Measurements from ENCODE around the gene UACA. TPM values are rescaled to one million over a fixed set of nuclear protein-coding genes. Genes with fewer than 3 reads are reported as not detected.

Gene UACA
- total and polyA plus RNA-seq, 9 of the 15 experiments (the other 6 are each of a cell fraction or from before 2014, with no cell fraction given) = 0.06 to 0.33 (median 0.15) TPM; not detected in 5

DNA sequence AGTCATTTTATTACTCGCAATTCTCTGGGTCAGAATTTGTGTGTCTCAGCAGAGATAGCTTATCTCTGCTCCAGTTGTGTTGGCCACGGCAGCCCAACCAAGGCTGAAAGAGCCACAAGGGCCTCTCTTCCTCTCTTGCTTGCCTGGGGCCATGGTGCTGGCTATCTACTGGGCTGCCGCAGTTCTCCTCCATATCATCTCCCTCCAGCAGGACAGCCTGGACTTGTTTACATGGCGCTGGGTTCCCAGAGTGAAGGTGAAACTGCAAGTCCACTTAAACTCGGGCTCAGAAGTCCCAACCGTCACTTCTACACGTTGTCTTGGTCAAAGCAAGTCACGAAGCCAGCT lies 134.8 kb downstream of the UACA start:
- peak; percentile 88 for ATAC-seq
- Histone ChIP-seq H3K27me3 (ENCODE audit: control insufficient read depth in 2 of 2, insufficient read depth in 2 of 2, low read length in 2 of 2) (peaks cover 0 to 28% of the 10 kb centered on the region in 2 experiments; a peak in 4 of 5 replicates), H3K36me3 (ENCODE audit: control insufficient read depth, insufficient read depth, low read length) (no peaks in the 10 kb centered on the region), H4K20me1 (replicated peaks; ENCODE audit: control insufficient read depth, insufficient read depth, low read length) (no peaks in the 10 kb centered on the region), H3K27ac (ENCODE audit: extremely low read depth, low read depth, low read length) (no peak overlapping the region), H3K4me1 (replicated peaks in 1 of 2; ENCODE audit: control insufficient read depth in 2 of 2, insufficient read depth in 2 of 2, low read length in 2 of 2) (peaks cover 13 to 18% of the 10 kb centered on the region in 2 experiments; a peak in 4 of 5 replicates), H3K9me3 (replicated peaks; ENCODE audit: control insufficient read depth, insufficient read depth, low read depth, low read length) (no peaks in the 10 kb centered on the region), H3K4me2 (ENCODE audit: insufficient read depth, low read length) (peak overlapping the region; percentile 40), H3K9ac (ENCODE audit: insufficient read depth in 1 of 2, low read depth in 2 of 2, low read length in 2 of 2) (peak overlapping the region in 1 of 2 experiments; percentile 31; a peak in 1 of 4 replicates), H3K79me2 (ENCODE audit: control insufficient read depth, insufficient read depth, low read length) (no peaks in the 10 kb centered on the region), H3K9me1 (ENCODE audit: control insufficient read depth, insufficient read depth, low read length) (peaks cover 3% of the 10 kb centered on the region), H3K4me3 (no peak overlapping the region), H2AFZ (ENCODE audit: low read depth, low read length) (peak overlapping the region; percentile 55; the same call in 1 of the 2 replicates)
- peak; percentile 89 for FAIRE-seq
- in situ Hi-C loops (cut with MboI) = no loop called here
- intact Hi-C loops (cut with micrococcal nuclease) = no loop called here
- ChIA-PET CTCF (ENCODE audit: low intra/inter-chr PET ratio) (no interaction called here), POLR2A (interaction anchor here (0.7 to 1.3 kb wide), 4 partner anchors 14 to 499 kb away, joined by 3 to 5 read pairs (median 4); no protein-coding TSS in a partner anchor)
- peak; percentile 15 to 66 (median 34) for DNase-seq (ENCODE audit: extremely low read depth in 1 of 4, low spot score in 3 of 4)
- WGBS (ENCODE audit: insufficient coverage, low coverage, missing lambda C conversion rate) = 0% methylated on average over 8 of the region's 8 CpGs
- BruUV-seq (replicated peaks) = no TSS peak
- TF ChIP-seq RBM39 (optimal IDR thresholded peaks at IDR 0.05; ENCODE audit: low read depth, low read length) (no peak), NCOR1 (IDR thresholded peaks at IDR 0.05) (peak; percentile 41; the same call in 1 of the 2 replicates), CBFA2T2 (conservative IDR thresholded peaks at IDR 0.05) (peak; percentile 74), NR2F6 (CRISPR knock-in tag; IDR thresholded peaks at IDR 0.05) (no peak), MTA2 (IDR thresholded peaks at IDR 0.05; ENCODE audit: low read depth) (no peak), NFYB (IDR thresholded peaks at IDR 0.05; ENCODE audit: extremely low read depth, insufficient read length) (no peak), TCF3 (CRISPR knock-in tag; IDR thresholded peaks at IDR 0.05) (peak; percentile 55), CBFA2T3 (IDR thresholded peaks at IDR 0.05) (peak; percentile 84), STAT5A (IDR thresholded peaks at IDR 0.05; ENCODE audit: borderline replicate concordance, low read length) (0 out of 2 replicates have a peak, but pooled peaks have one; percentile 21), FOXK2 (conservative IDR thresholded peaks at IDR 0.05 in 1 of 2, IDR thresholded peaks at IDR 0.05 in 1 of 2; ENCODE audit: low read depth in 2 of 2) (peak; percentile 56 to 58), SMARCA4 (IDR thresholded peaks at IDR 0.05) (0 out of 2 replicates have a peak, but pooled peaks have one; percentile 12), YY1 (IDR thresholded peaks at IDR 0.05; ENCODE audit: borderline replicate concordance in 1 of 3, control insufficient read depth in 1 of 3, extremely low read depth in 1 of 3, insufficient read depth in 3 of 3, insufficient read length in 1 of 3, insufficient replicate concordance in 2 of 3, low read depth in 1 of 3, low read length in 2 of 3) (peak in 1 of 3 experiments; percentile 39), MAFF (IDR thresholded peaks at IDR 0.05; ENCODE audit: low read length) (no peak), NR1H2 (CRISPR knock-in tag; IDR thresholded peaks at IDR 0.05) (no peak), EHMT2 (IDR thresholded peaks at IDR 0.05) (peak; percentile 58; the same call in 1 of the 2 replicates), SLC30A9 (CRISPR knock-in tag; IDR thresholded peaks at IDR 0.05) (no peak)
- TF ChIP-seq, protein P1, sequence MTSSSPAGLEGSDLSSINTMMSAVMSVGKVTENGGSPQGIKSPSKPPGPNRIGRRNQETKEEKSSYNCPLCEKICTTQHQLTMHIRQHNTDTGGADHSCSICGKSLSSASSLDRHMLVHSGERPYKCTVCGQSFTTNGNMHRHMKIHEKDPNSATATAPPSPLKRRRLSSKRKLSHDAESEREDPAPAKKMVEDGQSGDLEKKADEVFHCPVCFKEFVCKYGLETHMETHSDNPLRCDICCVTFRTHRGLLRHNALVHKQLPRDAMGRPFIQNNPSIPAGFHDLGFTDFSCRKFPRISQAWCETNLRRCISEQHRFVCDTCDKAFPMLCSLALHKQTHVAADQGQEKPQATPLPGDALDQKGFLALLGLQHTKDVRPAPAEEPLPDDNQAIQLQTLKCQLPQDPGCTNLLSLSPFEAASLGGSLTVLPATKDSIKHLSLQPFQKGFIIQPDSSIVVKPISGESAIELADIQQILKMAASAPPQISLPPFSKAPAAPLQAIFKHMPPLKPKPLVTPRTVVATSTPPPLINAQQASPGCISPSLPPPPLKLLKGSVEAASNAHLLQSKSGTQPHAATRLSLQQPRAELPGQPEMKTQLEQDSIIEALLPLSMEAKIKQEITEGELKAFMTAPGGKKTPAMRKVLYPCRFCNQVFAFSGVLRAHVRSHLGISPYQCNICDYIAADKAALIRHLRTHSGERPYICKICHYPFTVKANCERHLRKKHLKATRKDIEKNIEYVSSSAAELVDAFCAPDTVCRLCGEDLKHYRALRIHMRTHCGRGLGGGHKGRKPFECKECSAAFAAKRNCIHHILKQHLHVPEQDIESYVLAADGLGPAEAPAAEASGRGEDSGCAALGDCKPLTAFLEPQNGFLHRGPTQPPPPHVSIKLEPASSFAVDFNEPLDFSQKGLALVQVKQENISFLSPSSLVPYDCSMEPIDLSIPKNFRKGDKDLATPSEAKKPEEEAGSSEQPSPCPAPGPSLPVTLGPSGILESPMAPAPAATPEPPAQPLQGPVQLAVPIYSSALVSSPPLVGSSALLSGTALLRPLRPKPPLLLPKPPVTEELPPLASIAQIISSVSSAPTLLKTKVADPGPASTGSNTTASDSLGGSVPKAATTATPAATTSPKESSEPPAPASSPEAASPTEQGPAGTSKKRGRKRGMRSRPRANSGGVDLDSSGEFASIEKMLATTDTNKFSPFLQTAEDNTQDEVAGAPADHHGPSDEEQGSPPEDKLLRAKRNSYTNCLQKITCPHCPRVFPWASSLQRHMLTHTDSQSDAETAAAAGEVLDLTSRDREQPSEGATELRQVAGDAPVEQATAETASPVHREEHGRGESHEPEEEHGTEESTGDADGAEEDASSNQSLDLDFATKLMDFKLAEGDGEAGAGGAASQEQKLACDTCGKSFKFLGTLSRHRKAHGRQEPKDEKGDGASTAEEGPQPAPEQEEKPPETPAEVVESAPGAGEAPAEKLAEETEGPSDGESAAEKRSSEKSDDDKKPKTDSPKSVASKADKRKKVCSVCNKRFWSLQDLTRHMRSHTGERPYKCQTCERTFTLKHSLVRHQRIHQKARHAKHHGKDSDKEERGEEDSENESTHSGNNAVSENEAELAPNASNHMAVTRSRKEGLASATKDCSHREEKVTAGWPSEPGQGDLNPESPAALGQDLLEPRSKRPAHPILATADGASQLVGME (CRISPR knock-in tag; IDR thresholded peaks at IDR 0.05) = no peak
- TF ChIP-seq, protein P2, sequence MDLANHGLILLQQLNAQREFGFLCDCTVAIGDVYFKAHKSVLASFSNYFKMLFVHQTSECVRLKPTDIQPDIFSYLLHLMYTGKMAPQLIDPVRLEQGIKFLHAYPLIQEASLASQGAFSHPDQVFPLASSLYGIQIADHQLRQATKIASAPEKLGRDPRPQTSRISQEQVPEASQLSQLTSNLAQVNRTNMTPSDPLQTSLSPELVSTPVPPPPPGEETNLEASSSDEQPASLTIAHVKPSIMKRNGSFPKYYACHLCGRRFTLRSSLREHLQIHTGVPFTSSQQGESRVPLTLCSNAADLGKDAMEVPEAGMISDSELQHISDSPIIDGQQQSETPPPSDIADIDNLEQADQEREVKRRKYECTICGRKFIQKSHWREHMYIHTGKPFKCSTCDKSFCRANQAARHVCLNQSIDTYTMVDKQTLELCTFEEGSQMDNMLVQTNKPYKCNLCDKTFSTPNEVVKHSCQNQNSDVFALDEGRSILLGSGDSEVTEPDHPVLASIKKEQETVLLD (IDR thresholded peaks at IDR 0.05) = no peak

Measured in K562 (cell line).